Stomach (tissue), 9 donors: ENCODE data around the gene CFHR4. TPM values are rescaled to one million over a fixed set of nuclear protein-coding genes. Genes with fewer than 3 reads are reported as not detected.

Experiments used
- DNase-seq, 2 donors: peaks; one replicate each; pipeline versions ENCODE4 v3.0.0 to v3.0.0-alpha.2; 2013 to 2019
- H3K27ac ChIP-seq, 5 donors: fragments of 200-600 bp in 4 of 5; sonication (generic) in 4 of 5; one replicate each; pipeline ENCODE4 v1.5.1; 2013 to 2019; ENCODE audit warnings: mild to moderate bottlenecking in 1 of 5, moderate library complexity in 1 of 5
- H3K27me3 ChIP-seq, 3 donors: fragments of 200-600 bp; sonication (generic); one replicate each; pipeline ENCODE4 v1.5.1; 2017 to 2019; ENCODE audit warnings: mixed run types in 1 of 3
- H3K36me3 ChIP-seq, 4 donors: fragments of 200-600 bp; sonication (generic); 1 replicate in 3 of 4; 2 replicates in 1 of 4; pipeline ENCODE4 v1.5.1; 2016 to 2019
- H3K4me1 ChIP-seq, 4 donors: fragments of 200-600 bp; sonication (generic); one replicate each; pipeline ENCODE4 v1.5.1; 2016 to 2019
- H3K4me3 ChIP-seq, 4 donors: fragments of 200-600 bp; sonication (generic) in 3 of 4; one replicate each; pipeline ENCODE4 v1.5.1; 2016 to 2019; ENCODE audit warnings: mild to moderate bottlenecking in 1 of 4
- H3K9me3 ChIP-seq, 4 donors: fragments of 200-600 bp; sonication (generic); one replicate each; pipeline ENCODE4 v1.5.1; 2016 to 2019
- EP300 ChIP-seq: sonication (generic); formaldehyde crosslinking; IDR thresholded peaks from one replicate; pipeline ENCODE4 v1.6.1; 2017; ENCODE audit warnings: antibody characterized with exemption
- POLR2A ChIP-seq, 4 donors: fragments of 450-650 bp; IDR thresholded peaks; one replicate each; pipeline ENCODE4 v1.6.1; 2016; ENCODE audit warnings: antibody characterized with exemption in 4 of 4, control low read depth in 2 of 4, mild to moderate bottlenecking in 1 of 4, moderate library complexity in 1 of 4
- POLR2AphosphoS5 ChIP-seq, 3 donors: sonication (generic); formaldehyde crosslinking; IDR thresholded peaks; one replicate each; pipeline ENCODE4 v1.6.1; 2016; ENCODE audit warnings: antibody characterized with exemption in 3 of 3
- WGBS, 5 donors: extraction: QIAGEN DNeasy Blood & Tissue Kit in 3 of 5; methylation state at CpG; one replicate each; pipeline versions ENCODE4 v1.1.5 to v1.1.7; 2013 to 2018; 5-methylcytosine and 5-hydroxymethylcytosine counted together
- intact Hi-C: fragments of 100-400 bp; cut with DNase I; formaldehyde crosslinking; loops from one replicate; pipeline ENCODE4 v1.15.1; 2023; ENCODE audit warnings: low total_unique reads
- polyA plus RNA-seq, 3 donors: library from polyadenylated mRNA; stranded (reverse); fragments of 200-250 nt; gene quantifications; one replicate each; pipeline ENCODE4 v1.2.3, GENCODE V29; 2013
- total RNA-seq, 5 donors: library from RNA; depleted of rRNA; stranded (reverse); fragments of >200 nt; gene quantifications; one replicate each; pipeline versions ENCODE4 v1.1.0 to v1.2.3, GENCODE V29; 2014 to 2016
- TF ChIP-seq, protein P1 (sequence below), 7 experiments: fragments of 450-650 bp in 4 of 7; fragments of 200-600 bp in 3 of 7; sonication (generic) in 3 of 7; IDR thresholded peaks; one replicate each; pipeline ENCODE4 v1.5.1; 2016 to 2019; ENCODE audit warnings: antibody characterized with exemption in 7 of 7, control low read depth in 2 of 7, mild to moderate bottlenecking in 1 of 7
- donor health status: healthy with polysubstance abuse.
- donor health status: Bipolar disorder and iron deficiency.
- donor health status: healthy.

The CFHR4 gene
- total and polyA plus RNA-seq, 8 donors, result not detected

GRCh38 chr1:196860323-196860884 lies 27.4 kb upstream of the CFHR4 start:
- WGBS, 5 donors, result 75 to 96% (median 91%) methylated on average over 1 of the region's 1 CpG
- no peak for DNase-seq
- TF ChIP-seq EP300 (no peak), POLR2AphosphoS5 (IDR thresholded peaks at IDR 0.05) (no peak), POLR2A (IDR thresholded peaks at IDR 0.05) (no peak)
- TF ChIP-seq, protein P1, sequence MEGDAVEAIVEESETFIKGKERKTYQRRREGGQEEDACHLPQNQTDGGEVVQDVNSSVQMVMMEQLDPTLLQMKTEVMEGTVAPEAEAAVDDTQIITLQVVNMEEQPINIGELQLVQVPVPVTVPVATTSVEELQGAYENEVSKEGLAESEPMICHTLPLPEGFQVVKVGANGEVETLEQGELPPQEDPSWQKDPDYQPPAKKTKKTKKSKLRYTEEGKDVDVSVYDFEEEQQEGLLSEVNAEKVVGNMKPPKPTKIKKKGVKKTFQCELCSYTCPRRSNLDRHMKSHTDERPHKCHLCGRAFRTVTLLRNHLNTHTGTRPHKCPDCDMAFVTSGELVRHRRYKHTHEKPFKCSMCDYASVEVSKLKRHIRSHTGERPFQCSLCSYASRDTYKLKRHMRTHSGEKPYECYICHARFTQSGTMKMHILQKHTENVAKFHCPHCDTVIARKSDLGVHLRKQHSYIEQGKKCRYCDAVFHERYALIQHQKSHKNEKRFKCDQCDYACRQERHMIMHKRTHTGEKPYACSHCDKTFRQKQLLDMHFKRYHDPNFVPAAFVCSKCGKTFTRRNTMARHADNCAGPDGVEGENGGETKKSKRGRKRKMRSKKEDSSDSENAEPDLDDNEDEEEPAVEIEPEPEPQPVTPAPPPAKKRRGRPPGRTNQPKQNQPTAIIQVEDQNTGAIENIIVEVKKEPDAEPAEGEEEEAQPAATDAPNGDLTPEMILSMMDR (IDR thresholded peaks at IDR 0.05), result no peak
- intact Hi-C loops, result no loop called here
- Histone ChIP-seq H3K27ac (no peak overlapping the region), H3K9me3 (no peaks in the 10 kb centered on the region), H3K36me3 (no peaks in the 10 kb centered on the region), H3K4me1 (no peaks in the 10 kb centered on the region), H3K4me3 (no peak overlapping the region), H3K27me3 (no peaks in the 10 kb centered on the region)

DNA sequence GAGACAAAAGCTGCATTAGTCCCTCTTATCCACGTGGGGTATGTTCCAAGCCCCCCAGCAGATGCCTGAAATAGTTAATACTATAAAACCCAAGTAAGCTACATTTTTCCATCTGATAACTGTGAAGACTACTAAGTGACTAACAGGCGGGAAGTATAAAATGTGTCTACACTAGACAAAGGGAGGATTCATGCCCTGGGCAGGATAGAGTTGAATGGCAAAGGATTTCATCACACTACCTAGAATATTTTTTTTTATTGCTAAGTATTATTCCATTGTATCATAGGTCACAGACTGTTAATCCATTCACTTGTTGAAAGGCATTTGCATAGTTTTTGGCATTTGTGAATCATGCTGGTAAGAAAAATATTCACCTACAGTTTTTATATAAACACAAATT lies 26.4 kb upstream of the CFHR4 start:
- intact Hi-C loops, result no loop called here
- TF ChIP-seq EP300 (no peak), POLR2AphosphoS5 (IDR thresholded peaks at IDR 0.05) (no peak), POLR2A (IDR thresholded peaks at IDR 0.05) (no peak)
- TF ChIP-seq, protein P1 (IDR thresholded peaks at IDR 0.05), result no peak

GRCh38 chr1:196866974-196867373 lies 20.9 kb upstream of the CFHR4 start:
- no peaks in the 10 kb centered on the region for H3K4me1 ChIP-seq
- no peaks in the 10 kb centered on the region for H3K27me3 ChIP-seq
- no peak overlapping the region for H3K27ac ChIP-seq
- DNase-seq, result no peak
- 87 to 100% (median 92%) methylated on average over 1 of the region's 1 CpG for WGBS, 5 donors
- H3K9me3 ChIP-seq, result peaks cover 0 to 14% (median 3%) of the 10 kb centered on the region in 4 donors
- TF ChIP-seq POLR2A (IDR thresholded peaks at IDR 0.05) (no peak), EP300 (no peak), POLR2AphosphoS5 (IDR thresholded peaks at IDR 0.05) (no peak)
- TF ChIP-seq, protein P1 (IDR thresholded peaks at IDR 0.05), result no peak
- intact Hi-C loops, result no loop called here
- no peak overlapping the region for H3K4me3 ChIP-seq
- H3K36me3 ChIP-seq, result no peaks in the 10 kb centered on the region

More for the DNA sequence above, 26.4 kb upstream of the CFHR4 start:
- Histone ChIP-seq H3K27ac (no peak overlapping the region), H3K4me1 (no peaks in the 10 kb centered on the region), H3K36me3 (no peaks in the 10 kb centered on the region), H3K27me3 (no peaks in the 10 kb centered on the region), H3K9me3 (peaks cover 0 to 5% (median 1%) of the 10 kb centered on the region in 4 donors), H3K4me3 (no peak overlapping the region)
- WGBS, 5 donors, result 47 to 64% (median 51%) methylated on average over 2 of the region's 2 CpGs
- DNase-seq, result no peak

GRCh38 chr1:196873385-196873784 lies 14.5 kb upstream of the CFHR4 start:
- DNase-seq, result no peak
- H3K4me3 ChIP-seq, result no peak overlapping the region
- WGBS, 5 donors, result 85 to 89% (median 87%) methylated on average over 4 of the region's 4 CpGs
- intact Hi-C loops, result no loop called here
- H3K36me3 ChIP-seq, result no peaks in the 10 kb centered on the region
- H3K27ac ChIP-seq, result no peak overlapping the region
- H3K4me1 ChIP-seq, result peaks cover 0 to 5% (median 0%) of the 10 kb centered on the region in 4 donors
- no peaks in the 10 kb centered on the region for H3K9me3 ChIP-seq
- TF ChIP-seq POLR2AphosphoS5 (IDR thresholded peaks at IDR 0.05) (no peak), EP300 (no peak), POLR2A (IDR thresholded peaks at IDR 0.05) (no peak)
- TF ChIP-seq, protein P1 (IDR thresholded peaks at IDR 0.05), result no peak
- peaks cover 0 to 8% (median 4%) of the 10 kb centered on the region in 3 donors for H3K27me3 ChIP-seq
